HG02973 (cell line): ENCODE data around the gene EVI5L.

Experiments
- ATAC-seq: cut with Tn5 transposase; IDR thresholded peaks from one replicate; pipeline ENCODE4 v1.9.1; 2021; ENCODE audit warnings: moderate library complexity; ENCODE audit not compliant: unreplicated experiment

Gene EVI5L

DNA sequence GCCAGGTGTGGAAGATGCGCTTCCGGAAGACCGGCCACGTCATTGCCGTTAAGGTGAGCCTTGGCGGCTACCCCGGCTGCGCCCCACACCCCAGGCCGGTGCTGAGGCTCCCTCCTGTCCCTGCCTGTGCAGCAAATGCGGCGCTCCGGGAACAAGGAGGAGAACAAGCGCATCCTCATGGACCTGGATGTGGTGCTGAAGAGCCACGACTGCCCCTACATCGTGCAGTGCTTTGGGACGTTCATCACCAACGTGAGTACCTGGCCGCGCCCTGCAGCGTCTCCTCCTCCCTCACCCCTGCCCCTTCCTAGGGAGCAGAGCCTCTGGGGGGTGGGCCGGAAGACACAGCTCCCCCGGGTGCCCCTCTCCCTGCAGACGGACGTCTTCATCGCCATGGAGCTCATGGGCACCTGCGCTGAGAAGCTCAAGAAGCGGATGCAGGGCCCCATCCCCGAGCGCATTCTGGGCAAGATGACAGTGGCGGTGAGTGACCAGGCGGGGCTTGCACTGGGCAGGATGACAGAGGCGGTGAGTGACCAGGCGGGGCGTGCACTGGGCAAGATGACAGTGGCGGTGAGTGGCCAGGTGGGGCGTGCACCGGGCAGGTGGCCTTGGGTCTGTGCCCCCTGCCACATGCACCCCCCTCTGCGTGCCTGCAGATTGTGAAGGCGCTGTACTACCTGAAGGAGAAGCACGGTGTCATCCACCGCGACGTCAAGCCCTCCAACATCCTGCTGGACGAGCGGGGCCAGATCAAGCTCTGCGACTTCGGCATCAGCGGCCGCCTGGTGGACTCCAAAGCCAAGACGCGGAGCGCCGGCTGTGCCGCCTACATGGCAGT is 80.5 kb downstream of the EVI5L start:
- no peak for ATAC-seq

GRCh38 chr19:7911508-7912143 is 81.6 kb downstream of the EVI5L start:
- ATAC-seq, result no peak

DNA sequence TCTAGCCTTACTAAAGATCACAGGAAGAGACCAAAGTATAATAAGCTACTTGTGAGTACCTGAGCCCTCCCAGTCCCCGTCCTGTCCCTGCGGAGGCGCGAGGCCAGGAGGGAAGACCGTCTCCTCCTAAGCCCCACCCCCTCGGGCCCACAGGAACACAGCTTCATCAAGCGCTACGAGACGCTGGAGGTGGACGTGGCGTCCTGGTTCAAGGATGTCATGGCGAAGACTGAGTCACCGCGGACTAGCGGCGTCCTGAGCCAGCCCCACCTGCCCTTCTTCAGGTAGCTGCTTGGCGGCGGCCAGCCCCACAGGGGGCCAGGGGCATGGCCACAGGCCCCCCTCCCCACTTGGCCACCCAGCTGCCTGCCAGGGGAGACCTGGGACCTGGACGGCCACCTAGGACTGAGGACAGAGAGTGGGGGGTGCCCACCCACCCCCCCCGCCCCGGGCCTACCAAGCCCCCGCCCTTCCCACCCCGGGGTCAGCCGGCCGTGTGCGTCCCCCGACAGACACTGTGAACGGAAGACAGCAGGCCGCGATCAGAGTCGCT is 82.2 kb downstream of the EVI5L start:
- no peak for ATAC-seq

DNA sequence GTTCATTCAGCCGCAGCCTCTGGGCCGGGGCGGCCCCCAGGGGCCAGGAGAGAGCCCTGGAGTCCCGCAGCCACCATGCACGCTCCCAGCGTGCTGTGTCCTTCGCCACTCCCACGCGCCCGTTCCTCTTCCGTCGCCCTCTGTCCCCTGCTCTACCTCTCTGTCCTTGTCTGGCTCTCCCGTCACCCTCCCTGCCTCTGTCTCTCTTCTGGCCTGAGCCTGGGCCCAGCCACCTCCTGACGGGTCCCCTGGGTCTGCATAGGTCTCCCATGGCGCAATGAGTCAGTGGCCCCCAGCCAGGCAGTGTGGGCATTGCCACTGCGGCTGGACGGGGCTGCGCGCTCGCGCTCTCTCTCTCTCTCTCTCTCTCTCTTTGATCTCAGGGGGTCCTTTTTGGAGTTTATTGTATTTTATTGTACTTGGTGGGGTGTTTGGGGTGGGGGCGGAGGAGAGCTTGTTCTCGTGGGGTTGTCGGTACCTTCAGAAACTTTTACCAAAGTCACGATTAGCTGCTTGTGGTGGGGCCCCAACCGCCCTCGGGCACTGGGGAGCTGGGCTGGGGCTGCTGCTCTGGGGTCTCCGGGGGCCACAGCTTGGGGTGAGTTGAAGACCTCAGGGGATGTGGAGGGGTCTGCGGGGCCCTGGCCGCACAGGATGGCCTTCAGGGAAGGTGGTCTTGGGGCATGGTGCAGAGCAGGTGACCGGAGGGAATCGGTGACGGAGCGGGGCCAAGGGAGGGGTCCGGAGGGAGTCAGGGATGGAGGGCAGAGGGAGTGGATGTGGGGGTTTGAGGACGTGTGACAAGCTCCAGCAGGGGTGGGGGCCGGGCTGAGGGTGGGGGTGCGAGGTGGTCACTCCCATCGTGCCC is 82.9 kb downstream of the EVI5L start:
- no peak for ATAC-seq

GRCh38 chr19:7913652-7914051 is 83.6 kb downstream of the EVI5L start:
- ATAC-seq, result no peak

GRCh38 chr19:7914099-7914498 is 84.1 kb downstream of the EVI5L start:
- ATAC-seq, result no peak
